Right forelimb (tissue), 1 donor: ENCODE measurements around the gene SMIM44.

ENCODE experiments used
- DNase-seq: peaks from one replicate; pipeline ENCODE4 v3.0.0-alpha.2; 2018

Gene SMIM44

DNA sequence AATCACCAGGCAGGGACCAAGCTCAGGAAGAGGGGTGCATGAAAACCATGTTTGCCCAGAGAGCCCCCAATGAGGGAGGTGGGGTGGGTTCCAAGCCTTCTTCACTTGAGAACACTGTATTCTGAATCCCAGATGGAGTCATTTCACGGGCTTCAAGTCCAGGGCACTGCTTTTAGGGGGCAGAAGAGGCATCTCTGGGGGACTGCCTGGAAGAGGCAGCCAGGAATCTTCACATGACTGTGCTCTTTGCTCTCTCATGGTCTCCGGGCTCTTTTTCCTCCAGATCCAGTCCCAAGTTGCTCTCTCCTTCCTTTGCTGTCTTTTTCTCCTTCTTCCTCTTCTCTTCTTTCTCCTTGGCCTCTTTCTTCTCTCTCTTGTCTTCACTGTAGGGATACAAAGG lies 8.6 kb downstream of the SMIM44 start:
- no peak for DNase-seq

DNA sequence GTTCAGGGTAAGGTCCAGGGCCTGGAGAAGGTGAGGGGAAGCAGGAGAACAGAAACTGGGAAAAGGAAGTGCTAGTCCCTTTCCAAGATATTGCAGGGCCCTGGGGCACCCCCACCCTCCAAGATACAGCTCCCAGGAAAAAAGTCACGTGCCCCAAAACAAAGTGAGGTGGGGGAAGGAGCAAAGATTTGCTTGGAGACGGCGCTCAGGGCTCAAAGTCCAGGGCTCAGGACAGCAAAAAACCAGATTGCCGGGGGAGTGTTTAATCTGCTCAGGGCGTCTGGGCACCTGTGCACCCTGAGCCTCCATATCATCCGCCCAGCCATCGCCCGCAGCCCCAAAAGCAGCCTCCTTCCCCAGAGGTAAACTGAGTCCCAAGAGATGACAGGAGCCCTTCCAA lies 9.2 kb downstream of the SMIM44 start:
- no peak for DNase-seq

DNA sequence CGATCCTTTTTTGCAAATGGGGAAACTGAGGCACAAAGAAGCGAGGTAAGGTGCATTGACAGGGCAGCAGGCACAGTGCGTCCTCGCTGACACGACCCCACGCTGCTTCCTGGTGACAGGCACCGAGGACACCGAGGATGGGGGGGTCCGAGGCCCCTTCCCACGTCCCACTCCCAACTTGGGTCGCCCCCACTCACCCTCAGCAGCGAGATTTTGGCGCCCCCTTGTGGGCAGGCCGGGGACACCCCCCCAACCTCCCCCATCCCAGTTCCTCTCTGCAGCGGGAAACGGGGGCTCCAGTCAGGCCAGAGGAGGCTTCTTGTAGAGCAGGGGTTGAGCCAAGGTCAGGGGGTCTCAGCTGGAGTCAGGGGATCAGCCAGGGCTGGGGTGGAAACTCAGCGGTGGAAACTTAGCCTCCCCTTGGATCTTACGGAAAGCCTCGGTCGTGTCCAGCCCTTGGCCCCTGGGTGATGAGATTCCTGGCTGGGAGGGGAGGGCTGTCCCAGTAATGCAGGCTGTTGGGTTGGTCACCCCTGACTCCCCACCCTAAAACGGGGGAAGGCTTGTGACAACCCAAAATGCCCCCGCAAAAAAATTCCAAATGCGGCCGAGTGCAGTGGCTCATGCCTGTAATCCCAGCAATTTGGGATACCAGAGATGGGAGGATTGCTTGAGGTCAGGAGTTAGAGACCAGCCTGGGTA lies 11.1 kb downstream of the SMIM44 start:
- DNase-seq: peak; percentile 81

DNA sequence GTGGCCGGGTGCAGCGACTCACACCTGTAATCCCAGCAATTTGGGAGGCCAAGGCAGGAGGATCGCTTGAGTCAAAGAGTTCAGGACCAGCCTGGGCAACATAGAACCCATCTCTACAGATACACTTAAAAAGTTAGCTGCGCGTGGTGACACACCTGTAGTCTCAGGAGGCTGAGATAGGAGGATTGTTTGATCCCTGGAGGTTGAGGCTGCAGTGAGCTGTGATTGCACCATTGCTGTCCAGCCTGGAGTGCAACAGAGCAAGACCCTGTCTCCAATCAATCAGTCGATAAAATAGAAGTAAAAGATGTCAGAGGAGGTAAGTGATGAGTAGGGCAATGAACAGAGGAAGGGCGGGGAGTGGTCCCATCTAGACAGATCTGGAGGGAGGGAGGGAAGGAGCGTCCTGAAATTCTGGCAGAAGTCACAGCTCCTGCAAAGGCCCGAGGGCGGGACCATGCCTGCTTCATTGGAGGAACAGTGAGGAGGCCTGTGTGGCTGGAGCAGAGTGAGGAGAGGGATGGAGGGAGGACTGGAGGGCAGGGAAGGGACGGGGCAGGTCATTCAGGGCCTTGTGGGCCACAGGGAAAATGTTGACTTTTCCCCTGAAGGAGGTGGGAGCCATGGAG lies 12.6 kb downstream of the SMIM44 start:
- DNase-seq: no peak

DNA sequence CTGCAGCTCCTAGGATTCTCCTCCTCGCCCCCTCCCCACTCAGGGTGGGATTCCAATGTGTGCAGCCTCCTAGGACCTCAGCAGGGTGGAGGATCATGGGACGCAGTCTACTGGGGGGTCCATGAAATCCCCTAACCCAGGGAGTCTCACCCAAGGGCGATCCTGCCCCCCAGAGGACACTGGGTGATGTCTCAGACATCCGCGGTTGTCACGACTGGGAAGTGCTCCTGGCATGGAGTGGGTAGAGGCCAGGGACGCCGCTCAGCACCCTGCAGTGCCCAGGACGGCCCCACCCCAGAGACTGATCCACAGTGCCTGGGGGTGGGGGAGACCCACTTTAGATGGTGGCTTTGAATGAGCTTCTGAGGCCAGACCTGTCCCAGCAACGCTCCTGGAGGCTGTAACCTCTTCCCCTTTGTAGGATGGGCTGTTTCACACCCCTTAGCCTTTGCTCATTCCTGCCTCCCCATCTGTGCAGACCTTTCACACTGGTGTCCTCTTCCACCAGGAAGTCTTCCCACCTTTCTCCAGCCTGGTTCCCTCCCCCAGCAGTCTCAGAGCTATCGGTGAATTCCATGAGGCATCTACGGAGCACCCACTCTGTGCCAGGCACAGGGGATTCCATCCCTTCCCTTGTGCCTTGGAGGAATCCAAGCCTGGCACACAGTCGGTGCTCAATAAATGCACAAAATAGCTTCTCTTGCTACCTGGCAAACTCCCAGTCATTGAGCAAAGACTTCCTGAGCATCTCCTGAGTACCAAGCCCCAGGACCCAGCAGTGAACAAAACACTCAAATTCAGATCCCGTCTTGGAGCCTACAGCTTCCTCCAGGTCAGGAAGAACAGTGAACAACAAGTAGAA lies 13.4 kb downstream of the SMIM44 start:
- no peak for DNase-seq

DNA sequence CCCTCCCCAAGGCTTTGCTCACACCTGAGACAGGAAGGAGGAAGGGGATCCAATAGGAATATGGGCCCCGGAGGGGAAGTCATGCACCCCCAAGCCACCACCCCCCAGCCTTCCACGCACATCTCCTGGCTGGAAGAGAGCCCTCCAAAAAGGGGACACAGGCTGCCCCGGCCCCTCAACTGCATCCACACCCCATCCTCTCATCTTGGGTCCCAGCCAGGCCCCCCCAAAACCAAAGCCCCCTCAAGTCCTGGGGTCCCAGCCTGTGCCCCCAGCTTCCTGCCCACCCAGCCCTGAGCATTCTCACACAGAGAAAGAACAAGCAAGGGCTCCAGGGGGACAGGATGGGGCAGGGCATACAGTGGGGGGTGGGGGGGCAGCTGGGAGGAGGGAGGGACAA lies 15.0 kb downstream of the SMIM44 start:
- DNase-seq: no peak

DNA sequence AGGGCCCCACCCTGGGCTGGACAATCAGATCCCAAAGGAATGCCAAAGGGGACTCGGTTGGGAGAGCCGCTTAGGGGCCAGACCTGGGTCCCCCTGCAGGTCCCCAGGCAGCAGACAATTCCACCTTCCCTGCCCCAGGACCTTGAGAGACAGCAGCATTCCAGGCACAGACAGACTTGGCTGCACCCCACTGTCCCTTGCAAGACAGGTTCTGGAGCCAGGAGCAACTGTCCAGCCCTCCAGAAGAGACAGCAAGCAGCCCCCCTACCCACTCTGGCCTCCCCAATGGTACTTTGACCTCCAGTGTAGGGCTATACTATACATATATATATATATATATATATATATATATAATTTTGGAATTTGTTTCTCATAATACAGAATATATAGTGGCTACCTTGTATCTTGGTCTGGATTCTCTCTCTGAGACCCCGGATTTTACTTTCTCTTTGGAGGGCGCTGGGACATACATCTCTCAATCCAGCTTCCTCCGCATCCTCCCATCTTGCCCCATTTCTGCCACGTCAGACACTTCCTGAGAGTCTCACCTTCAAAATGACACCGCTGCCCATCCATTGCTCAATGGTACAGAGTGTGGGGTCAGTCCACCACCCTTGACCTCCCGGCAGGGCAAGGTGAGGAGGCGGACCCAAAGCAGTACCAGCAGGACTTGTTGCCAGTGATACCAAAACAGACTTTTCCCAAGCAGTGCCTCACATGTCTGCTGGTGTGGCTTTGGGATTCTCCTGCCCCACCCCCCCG lies 15.6 kb downstream of the SMIM44 start:
- DNase-seq: no peak

DNA sequence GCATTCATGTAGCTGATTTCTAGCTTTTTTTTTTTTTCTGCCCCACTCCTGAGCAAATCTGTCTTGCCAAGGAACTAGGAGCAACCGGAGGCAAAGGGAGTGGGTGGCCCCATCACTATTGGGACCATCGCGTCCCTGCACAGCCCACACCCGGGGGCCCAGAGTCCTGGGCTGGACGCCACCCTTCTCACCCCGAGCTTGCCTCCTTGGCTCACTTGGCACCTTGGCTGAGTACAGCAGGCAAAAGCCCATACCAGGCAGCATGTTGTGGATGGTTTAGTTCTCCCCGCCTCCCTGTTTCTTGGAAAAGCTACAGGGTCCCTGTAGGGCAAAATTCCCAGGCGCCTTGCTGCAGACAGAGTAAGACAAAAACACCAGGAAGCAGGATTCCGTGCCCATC lies 16.6 kb downstream of the SMIM44 start:
- DNase-seq: no peak

DNA sequence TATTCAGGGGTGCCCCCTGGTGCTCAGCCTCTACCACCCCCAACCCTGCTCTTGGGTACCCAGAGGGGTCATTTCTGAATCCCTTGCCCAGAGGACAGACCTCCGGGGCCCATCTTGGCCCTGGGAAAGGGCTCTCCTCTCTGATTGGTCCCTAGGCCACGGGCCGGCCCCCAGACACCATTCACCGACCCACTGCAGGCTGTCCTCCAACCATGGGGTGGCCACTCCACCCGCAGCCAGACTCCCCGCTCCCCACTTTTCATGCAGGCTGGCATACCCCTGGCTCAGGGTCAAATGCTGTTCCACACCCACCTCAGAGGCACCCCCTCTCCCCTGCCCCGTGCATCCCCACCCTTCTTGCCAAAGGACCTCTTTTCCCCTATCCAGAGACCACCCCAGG lies 17.7 kb downstream of the SMIM44 start:
- DNase-seq: no peak

DNA sequence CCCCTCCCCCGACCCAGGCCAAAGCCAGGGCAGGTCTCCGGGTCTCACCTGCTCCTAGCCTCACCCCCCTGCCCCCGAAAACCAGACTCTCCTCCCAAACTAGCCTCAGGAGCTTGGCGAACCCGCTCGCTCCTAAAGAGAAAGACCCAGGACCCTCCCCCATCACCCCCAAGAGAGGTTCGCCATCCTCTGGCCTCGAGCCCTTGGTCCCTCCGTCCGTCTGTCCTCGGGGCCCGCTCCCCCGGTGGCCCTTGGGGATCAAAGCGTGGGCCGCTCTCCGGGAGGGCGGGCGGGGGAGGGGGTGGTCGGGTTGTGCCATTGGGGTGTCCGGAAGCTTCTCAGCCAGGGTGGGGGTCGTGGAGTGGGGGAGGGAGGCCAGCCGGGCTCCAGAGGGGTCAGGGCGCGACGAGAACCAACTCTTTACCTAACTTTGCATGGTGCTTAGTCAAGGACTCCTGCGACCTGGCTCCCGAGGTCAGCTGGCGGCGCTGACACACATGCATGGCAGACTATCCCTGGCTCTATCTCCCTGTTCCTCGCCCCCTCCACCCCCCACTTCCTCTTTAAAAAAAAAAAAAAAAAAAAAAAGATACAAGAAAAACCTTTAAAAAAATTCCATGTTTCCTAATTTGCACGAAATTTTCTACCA lies 18.5 kb downstream of the SMIM44 start:
- DNase-seq: no peak

DNA sequence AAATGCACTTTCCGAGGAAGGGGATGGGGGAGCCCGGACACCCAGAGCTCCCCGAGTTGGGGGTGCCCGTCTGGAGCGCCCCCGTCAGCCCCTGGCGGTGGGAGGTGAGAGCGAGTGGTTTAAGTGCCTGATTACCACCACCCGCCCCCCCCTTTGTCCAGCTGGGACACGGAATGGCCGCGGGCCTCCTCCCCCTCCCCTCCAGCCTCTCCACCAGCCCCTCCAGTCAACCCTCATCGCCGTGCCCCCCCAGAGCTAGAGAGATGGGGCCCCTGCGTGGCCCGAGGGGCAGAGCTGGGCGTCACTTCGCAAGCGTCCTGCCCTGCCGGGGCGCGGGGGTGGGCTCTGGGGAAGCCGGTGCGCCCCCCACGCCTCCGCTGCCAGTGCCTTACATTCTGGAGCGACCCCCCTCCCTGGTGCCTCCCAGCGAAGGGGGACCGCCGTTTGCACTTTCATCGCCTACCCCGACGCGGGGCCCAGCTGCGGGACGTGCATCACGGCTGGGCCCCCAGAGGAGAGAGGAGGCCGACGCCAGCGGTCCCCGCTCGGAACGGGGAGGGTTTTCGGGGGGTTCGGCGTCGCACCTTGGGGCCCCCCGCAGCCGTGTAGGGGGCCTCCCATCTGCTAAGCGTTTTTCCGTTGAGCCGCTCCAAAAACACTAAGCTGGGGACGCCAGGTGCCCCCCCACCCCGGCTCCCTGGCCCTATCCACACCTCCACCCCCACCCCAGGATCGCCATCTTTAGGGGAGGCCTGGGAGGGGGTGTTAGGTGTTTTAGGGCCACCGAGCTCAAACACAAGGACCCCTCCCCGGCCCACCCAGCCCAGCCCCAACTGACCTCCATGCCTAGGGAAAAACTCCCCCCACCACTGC lies 19.3 kb downstream of the SMIM44 start:
- no peak for DNase-seq

DNA sequence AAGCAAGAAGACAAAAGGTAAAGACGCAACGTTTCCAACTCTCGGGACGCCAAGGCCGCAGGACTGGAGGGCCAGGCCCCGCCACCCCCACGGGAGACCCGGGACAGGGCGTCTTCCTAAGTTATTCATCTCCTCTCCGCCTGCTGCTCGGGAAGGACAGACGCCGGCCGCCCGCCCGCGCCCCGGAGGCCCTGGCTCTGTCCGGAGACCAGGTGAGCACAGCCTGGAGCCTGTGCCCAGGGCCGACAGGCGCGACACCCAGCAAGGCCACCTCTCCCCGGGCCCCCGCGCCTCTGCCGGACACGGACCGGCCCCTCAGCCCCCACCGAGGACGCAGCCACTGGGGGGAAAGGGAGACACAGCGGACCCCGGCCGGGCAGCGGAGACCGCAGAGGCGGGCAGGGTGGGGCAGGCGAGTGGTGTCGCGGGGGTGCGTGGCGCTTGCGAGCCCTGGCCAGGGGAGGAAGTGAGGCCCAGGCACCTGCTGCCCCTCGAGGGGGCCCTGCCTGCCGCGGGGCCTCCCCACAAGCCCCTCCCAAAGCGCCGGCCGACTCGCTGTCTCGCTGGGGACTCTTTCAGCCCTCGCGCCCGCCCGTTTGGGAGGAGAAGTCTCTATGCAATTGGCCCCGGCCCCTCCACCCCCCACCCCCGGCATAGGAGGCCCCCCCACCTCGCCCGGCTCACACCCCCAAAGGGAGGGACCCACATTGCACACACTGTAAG lies 20.1 kb downstream of the SMIM44 start:
- no peak for DNase-seq

DNA sequence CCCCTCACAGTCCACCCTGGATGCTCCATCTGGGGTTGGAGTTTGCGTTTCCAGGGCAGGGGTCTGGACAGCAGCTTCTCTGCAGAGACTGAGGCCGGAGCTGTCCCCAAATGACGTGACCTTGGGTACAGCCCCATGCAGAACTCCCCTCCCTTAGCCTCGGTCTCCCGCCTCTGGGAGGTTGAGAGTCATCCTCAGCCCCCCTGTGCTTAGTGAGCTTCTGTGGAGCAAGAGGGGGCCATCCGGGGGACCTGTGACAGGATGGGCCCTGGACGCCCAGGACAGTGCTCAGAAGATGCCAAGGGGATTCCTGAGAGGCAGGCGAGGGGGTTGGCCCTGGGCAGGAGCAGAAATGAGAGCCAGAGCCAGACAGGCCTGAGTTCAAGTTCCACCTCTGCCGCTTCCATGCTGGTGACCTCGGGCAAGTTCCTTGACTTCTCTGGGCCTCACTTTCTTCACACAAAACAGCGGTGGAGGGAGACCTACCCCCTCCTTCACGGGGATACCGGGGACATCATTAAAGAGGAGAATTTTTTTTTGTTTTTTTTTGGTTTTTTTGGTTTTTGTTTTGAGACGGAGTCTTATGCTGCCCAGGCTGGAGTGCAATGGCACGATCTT lies 23.2 kb downstream of the SMIM44 start:
- no peak for DNase-seq

DNA sequence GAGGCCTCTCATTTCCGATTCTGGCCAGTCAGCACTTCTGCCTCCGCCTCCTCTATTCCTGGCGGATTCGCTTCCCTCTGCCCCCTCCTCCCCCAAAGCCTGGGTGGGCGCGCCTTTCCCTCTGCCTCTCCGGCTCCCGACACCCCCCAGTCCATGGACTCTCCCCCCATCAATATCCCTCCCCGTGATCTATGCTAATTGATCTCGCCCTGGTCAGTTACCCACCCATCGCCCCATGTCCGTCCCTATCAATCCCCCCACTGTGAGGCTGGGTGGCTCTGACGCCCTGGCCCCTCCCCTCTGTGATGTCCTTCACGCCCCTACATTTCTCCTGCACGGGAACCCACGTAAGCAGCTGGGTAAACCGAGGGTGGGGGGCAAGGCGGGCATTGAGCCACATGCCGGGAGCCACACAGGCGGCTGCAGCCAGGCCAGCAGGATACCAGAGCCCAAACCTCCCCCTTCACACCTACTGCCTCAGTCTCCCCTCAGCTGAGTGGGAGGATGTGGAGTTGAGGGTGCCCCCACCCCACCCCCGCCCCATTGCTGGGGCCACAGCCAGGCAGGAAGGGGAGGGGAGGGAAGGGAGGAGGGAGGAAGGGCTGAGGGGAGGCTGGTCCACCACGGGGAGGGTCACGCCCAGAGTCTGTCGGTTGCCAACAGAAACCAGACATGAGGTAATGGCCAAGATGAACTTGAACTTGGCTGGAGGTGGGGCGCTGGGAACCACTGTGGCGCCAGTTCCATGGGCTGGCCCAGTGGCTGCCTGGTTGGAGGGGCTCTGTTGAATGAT lies 24.0 kb downstream of the SMIM44 start:
- peak; percentile 94 for DNase-seq

DNA sequence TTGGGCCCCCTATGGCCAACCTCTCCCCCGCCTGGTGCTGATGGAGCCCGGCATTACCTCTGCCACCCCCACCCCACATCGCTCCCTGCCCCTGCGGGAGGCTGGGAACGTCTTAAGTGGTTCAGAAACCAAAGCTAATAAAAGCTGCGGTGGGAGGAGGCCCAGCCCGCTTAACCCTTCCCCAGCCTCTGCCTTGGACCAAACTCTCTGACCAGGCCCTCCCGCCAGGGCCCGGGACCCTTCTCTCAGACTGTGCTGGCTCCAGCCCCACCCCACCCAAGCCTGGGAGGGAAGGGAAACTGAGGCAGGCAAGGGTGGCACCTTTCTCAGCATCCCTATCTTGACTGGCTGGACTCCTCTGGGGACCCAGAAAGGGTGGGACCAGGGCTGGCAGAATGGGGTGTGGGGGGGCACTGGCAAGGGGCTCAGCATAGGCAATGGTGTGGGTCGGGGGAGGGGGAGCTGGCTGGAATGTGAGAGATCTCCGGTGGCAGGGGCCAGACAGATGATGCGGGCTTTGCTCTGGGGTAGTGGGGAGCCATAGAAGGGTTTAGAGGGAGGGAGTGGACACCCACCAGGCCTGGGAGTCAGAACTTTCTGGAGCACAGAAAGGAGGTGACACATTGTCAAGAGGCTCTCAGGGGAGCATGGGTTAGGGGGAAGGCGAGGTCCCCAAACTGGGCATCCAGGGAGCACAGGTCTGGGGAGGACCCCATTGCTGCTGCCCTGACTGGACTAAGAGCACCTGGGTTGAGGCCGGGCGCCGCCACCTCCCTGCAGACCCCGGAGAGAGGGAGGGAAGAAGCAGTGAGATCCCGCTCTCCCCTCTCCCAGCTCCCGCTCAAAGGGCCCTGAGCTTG lies 24.8 kb downstream of the SMIM44 start:
- peak; percentile 78 for DNase-seq

DNA sequence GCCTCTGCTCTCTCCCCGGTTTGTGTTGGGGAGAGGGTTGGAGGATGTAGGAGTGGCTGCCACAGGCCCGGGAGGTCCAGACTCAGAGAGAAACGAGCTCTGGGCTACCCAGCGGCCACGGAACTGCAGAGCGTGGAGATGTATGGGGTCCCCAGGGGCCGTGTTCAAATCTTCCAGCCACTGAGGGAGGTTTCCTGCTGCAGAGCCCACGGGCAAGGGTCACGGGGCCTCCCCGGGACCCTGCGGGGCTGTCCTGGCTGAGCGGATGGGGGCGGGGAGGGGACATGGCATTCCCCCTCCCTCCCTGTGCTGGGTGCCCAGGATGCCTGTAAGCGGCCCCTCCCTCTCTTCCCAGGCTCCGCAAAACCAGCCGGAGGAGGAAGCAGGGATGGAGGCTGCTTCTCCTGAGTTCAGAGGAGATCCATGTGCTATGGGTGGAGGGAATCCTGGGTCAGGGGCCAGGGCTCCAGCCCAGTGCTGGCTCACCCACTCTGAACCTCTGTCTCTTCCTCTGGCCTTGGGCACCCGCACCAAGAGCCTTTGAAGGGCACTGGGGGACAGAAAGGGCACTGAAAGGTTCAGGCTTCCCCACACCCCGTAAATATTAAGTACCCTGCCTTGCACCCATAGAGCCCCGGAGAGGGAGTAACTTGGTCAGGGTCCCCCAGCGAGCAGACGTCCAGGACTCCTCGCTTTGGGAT lies 25.6 kb downstream of the SMIM44 start:
- peak; percentile 69 for DNase-seq

DNA sequence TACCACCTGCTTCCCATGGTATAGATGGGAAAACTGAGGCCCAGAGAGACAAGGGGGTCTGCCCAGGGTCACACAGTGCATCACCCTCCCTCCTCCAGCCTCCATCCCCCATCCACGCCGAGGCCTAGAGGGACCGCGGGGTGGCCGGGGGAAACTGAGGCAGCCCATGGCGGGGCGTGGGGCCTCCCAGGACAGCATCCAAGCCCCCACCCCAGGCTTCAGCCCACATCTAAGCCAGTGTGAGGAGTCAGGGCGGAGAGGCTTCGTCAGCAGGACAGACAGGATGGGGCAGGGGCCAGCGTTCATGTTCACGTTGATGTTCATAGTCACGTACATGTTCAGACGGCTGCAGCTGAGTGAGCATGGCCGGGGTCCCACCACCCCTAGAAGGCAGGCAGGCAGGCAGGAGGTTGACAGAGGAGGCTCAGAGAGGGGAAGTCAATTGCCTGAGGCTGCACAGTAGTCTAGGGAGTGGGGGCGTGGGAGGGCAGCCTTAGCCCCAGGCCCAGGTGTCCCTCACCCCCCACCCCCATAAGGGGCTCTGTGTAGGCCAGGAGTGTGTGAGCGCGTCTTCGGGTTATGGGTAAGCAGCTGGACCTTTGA lies 26.2 kb downstream of the SMIM44 start:
- DNase-seq: no peak
